SK-N-SH treated with all-trans-retinoic acid at 6 μM for 48 hours (cell line): ENCODE measurements around the gene SLC38A8.

Source experiments
- ATAC-seq: fragments of 200-7000 bp; cut with Tn5 transposase; 3 replicates; pipeline ENCODE4 v1.9.1; 2020; ENCODE audit warnings: mild to moderate bottlenecking, moderate library complexity
- ARNTL ChIP-seq: fragments of 450-650 bp; formaldehyde crosslinking; IDR thresholded peaks from 2 replicates; pipeline ENCODE4 v1.5.0; 2020; ENCODE audit warnings: low read depth, mild to moderate bottlenecking, moderate library complexity, borderline replicate concordance
- CREB5 ChIP-seq: fragments of 250-450 bp; sonication (Bioruptor Pico); IDR thresholded peaks from 2 replicates; pipeline ENCODE4 v1.5.1; 2020; ENCODE audit warnings: low read depth, mild to moderate bottlenecking, moderate library complexity
- CSDC2 ChIP-seq: fragments of 250-450 bp; sonication (Bioruptor Pico); IDR thresholded peaks from 2 replicates; pipeline ENCODE4 v1.5.0; 2020; ENCODE audit warnings: mild to moderate bottlenecking, moderate library complexity
- CSRNP3 ChIP-seq: fragments of 250-450 bp; sonication (Bioruptor Pico); IDR thresholded peaks from 2 replicates; pipeline ENCODE4 v1.5.1; 2021; ENCODE audit warnings: mild to moderate bottlenecking, moderate library complexity
- ESRRG ChIP-seq: fragments of 250-450 bp; sonication (Bioruptor Pico); IDR thresholded peaks from 2 replicates; pipeline ENCODE4 v1.6.1; 2021; ENCODE audit warnings: mild to moderate bottlenecking
- GLIS3 ChIP-seq: fragments of 250-450 bp; sonication (Bioruptor Pico); IDR thresholded peaks from 2 replicates; pipeline ENCODE4 v1.5.0; 2020; ENCODE audit warnings: mild to moderate bottlenecking, moderate library complexity
- ISL1 ChIP-seq: fragments of 250-450 bp; sonication (Bioruptor Pico); IDR thresholded peaks from 2 replicates; pipeline ENCODE4 v2.1.2; 2022; ENCODE audit warnings: mild to moderate bottlenecking, moderate library complexity
- OSR1 ChIP-seq: fragments of 250-450 bp; sonication (Bioruptor Pico); IDR thresholded peaks from 2 replicates; pipeline ENCODE4 v1.8.0; 2022; ENCODE audit warnings: moderate library complexity, mild to moderate bottlenecking, inconsistent platforms
- PATZ1 ChIP-seq: fragments of 250-450 bp; sonication (Bioruptor Pico); IDR thresholded peaks from 2 replicates; pipeline ENCODE4 v1.8.0; 2020; ENCODE audit warnings: mild to moderate bottlenecking, moderate library complexity, borderline replicate concordance
- POU6F1 ChIP-seq: fragments of 250-450 bp; sonication (Bioruptor Pico); IDR thresholded peaks from 2 replicates; pipeline ENCODE4 v1.8.0; 2021; ENCODE audit warnings: low read depth, mild to moderate bottlenecking, moderate library complexity, borderline replicate concordance
- PPARA ChIP-seq: fragments of 250-450 bp; sonication (Bioruptor Pico); IDR thresholded peaks from 2 replicates; pipeline ENCODE4 v1.5.0; 2020; ENCODE audit warnings: mild to moderate bottlenecking, borderline replicate concordance
- RARB ChIP-seq: fragments of 250-450 bp; sonication (Bioruptor Pico); IDR thresholded peaks from 2 replicates; pipeline ENCODE4 v1.8.0; 2021; ENCODE audit warnings: mild to moderate bottlenecking, moderate library complexity
- SNAI2 ChIP-seq: fragments of 250-450 bp; sonication (Bioruptor Pico); IDR thresholded peaks from 2 replicates; pipeline ENCODE4 v1.5.0; 2020; ENCODE audit warnings: mild to moderate bottlenecking, moderate library complexity
- TCF4 ChIP-seq: fragments of 250-450 bp; sonication (Bioruptor Pico); IDR thresholded peaks from 2 replicates; pipeline ENCODE4 v1.8.0; 2021; ENCODE audit warnings: mild to moderate bottlenecking, moderate library complexity, borderline replicate concordance
- TOX ChIP-seq: fragments of 250-450 bp; sonication (Bioruptor Pico); IDR thresholded peaks from 2 replicates; pipeline ENCODE4 v1.8.0; 2021; ENCODE audit warnings: mild to moderate bottlenecking, moderate library complexity, borderline replicate concordance
- TSHZ2 ChIP-seq: fragments of 250-450 bp; sonication (Bioruptor Pico); IDR thresholded peaks from 2 replicates; pipeline ENCODE4 v1.5.0; 2020; ENCODE audit warnings: mild to moderate bottlenecking, moderate library complexity
- ZC3H10 ChIP-seq: fragments of 250-450 bp; sonication (Bioruptor Pico); IDR thresholded peaks from 2 replicates; pipeline ENCODE4 v1.5.1; 2021; ENCODE audit warnings: mild to moderate bottlenecking, moderate library complexity
- ZFP3 ChIP-seq: fragments of 250-450 bp; sonication (Bioruptor Pico); IDR thresholded peaks from 2 replicates; pipeline ENCODE4 v1.5.0; 2020; ENCODE audit warnings: mild to moderate bottlenecking, moderate library complexity
- ZFP30 ChIP-seq: fragments of 450-650 bp; formaldehyde crosslinking; IDR thresholded peaks from 2 replicates; pipeline ENCODE4 v1.5.0; 2022; ENCODE audit warnings: mild to moderate bottlenecking, moderate library complexity
- ZNF565 ChIP-seq: fragments of 450-650 bp; formaldehyde crosslinking; conservative IDR thresholded peaks from 2 replicates; pipeline ENCODE4 v1.5.0; 2020; ENCODE audit warnings: low read depth, mild to moderate bottlenecking, moderate library complexity
- ZNF70 ChIP-seq: fragments of 450-650 bp; formaldehyde crosslinking; IDR thresholded peaks from 2 replicates; pipeline ENCODE4 v1.5.0; 2020; ENCODE audit warnings: mild to moderate bottlenecking, moderate library complexity
- ZNF8 ChIP-seq: fragments of 450-650 bp; formaldehyde crosslinking; IDR thresholded peaks from 2 replicates; pipeline ENCODE4 v1.5.0; 2020; ENCODE audit warnings: mild to moderate bottlenecking, moderate library complexity

Gene SLC38A8

GRCh38 chr16:84007520-84007919 is 35.1 kb downstream of the SLC38A8 start:
- no peak for ATAC-seq
- no peak for TF ChIP-seq RARB (CRISPR knock-in tag)
- TF ChIP-seq CSDC2 (CRISPR knock-in tag), result no peak
- no peak for TF ChIP-seq SNAI2 (CRISPR knock-in tag)
- TF ChIP-seq ZFP3 (CRISPR knock-in tag), result no peak
- no peak for TF ChIP-seq CREB5 (CRISPR knock-in tag)
- TF ChIP-seq ZFP30 (CRISPR knock-in tag), result no peak
- TF ChIP-seq ESRRG (CRISPR knock-in tag), result no peak
- TF ChIP-seq ZNF565 (CRISPR knock-in tag), result no peak
- no peak for TF ChIP-seq TOX (CRISPR knock-in tag)
- TF ChIP-seq ISL1 (CRISPR knock-in tag), result no peak
- TF ChIP-seq CSRNP3, result no peak

- no peak; the same call in 2 of the 3 replicates for ATAC-seq
- no peak for TF ChIP-seq ZNF565 (CRISPR knock-in tag)
- TF ChIP-seq PPARA (CRISPR knock-in tag), result no peak
- no peak for TF ChIP-seq RARB (CRISPR knock-in tag)
- TF ChIP-seq ZFP30 (CRISPR knock-in tag), result no peak
- TF ChIP-seq ZNF70 (CRISPR knock-in tag), result no peak
- TF ChIP-seq ISL1 (CRISPR knock-in tag), result no peak
- no peak for TF ChIP-seq ESRRG (CRISPR knock-in tag)
- TF ChIP-seq SNAI2 (CRISPR knock-in tag), result no peak
- no peak for TF ChIP-seq TOX (CRISPR knock-in tag)
- TF ChIP-seq POU6F1 (CRISPR knock-in tag), result no peak
- TF ChIP-seq GLIS3 (CRISPR knock-in tag), result no peak
- no peak for TF ChIP-seq ZNF8 (CRISPR knock-in tag)
- TF ChIP-seq PATZ1 (CRISPR knock-in tag), result no peak
- TF ChIP-seq TSHZ2 (CRISPR knock-in tag), result no peak
- TF ChIP-seq CSRNP3, result no peak
- no peak for TF ChIP-seq TCF4
- TF ChIP-seq ZFP3 (CRISPR knock-in tag), result no peak
- TF ChIP-seq OSR1, result no peak
- TF ChIP-seq ZC3H10 (CRISPR knock-in tag), result no peak
- no peak for TF ChIP-seq ARNTL (CRISPR knock-in tag)
Observed at GRCh38 chr16:84005391-84005790, 37.2 kb downstream of the SLC38A8 start.
